ENCODE results near the gene SNRNP70.

SNRNP70 gene

GRCh38 chr19:49148044-49148682 lies 62.9 kb downstream of the SNRNP70 start:
- H3K9me3 ChIP-seq: no peaks in the 10 kb centered on the region
- no peak overlapping the region; the same call in 1 of the 2 replicates for H3K4me3 ChIP-seq (ENCODE audit: low read depth, low read length)
- no peak for TF ChIP-seq CTCF (IDR thresholded peaks at IDR 0.05; ENCODE audit: low read depth, low read length)
- H3K4me1 ChIP-seq: peaks cover 9% of the 10 kb centered on the region
- H3K36me3 ChIP-seq: no peaks in the 10 kb centered on the region; the same call in 1 of the 2 replicates
- H3K27me3 ChIP-seq: no peaks in the 10 kb centered on the region
- DNase-seq: no peak

GRCh38 chr19:49148784-49149651 lies 63.8 kb downstream of the SNRNP70 start:
- peaks cover 9% of the 10 kb centered on the region for H3K4me1 ChIP-seq
- peak; percentile 100 for DNase-seq
- H3K36me3 ChIP-seq: no peaks in the 10 kb centered on the region; the same call in 1 of the 2 replicates
- H3K9me3 ChIP-seq: no peaks in the 10 kb centered on the region
- no peak for TF ChIP-seq CTCF (IDR thresholded peaks at IDR 0.05; ENCODE audit: low read depth, low read length)
- no peaks in the 10 kb centered on the region for H3K27me3 ChIP-seq
- peak overlapping the region; percentile 89 for H3K4me3 ChIP-seq (ENCODE audit: low read depth, low read length)

- Histone ChIP-seq H3K4me1 (peaks cover 9% of the 10 kb centered on the region), H3K27me3 (no peaks in the 10 kb centered on the region), H3K4me3 (ENCODE audit: low read depth, low read length) (peak overlapping the region; percentile 89), H3K36me3 (no peaks in the 10 kb centered on the region), H3K9me3 (no peaks in the 10 kb centered on the region)
- no peak for TF ChIP-seq CTCF (IDR thresholded peaks at IDR 0.05; ENCODE audit: low read depth, low read length)
- DNase-seq: peak; percentile 85
These were observed 64.4 kb downstream of the SNRNP70 start for GRCh38 chr19:49149652-49150105.

- Histone ChIP-seq H3K4me3 (ENCODE audit: low read depth, low read length) (peak overlapping the region; percentile 89), H3K4me1 (peaks cover 9% of the 10 kb centered on the region), H3K9me3 (no peaks in the 10 kb centered on the region), H3K27me3 (no peaks in the 10 kb centered on the region), H3K36me3 (no peaks in the 10 kb centered on the region)
- TF ChIP-seq CTCF (IDR thresholded peaks at IDR 0.05; ENCODE audit: low read depth, low read length): no peak
- peak; percentile 94 for DNase-seq
These were observed 65.1 kb downstream of the SNRNP70 start for GRCh38 chr19:49150106-49150943.

GRCh38 chr19:49150944-49151243 lies 65.6 kb downstream of the SNRNP70 start:
- no peak for DNase-seq
- H3K27me3 ChIP-seq: no peaks in the 10 kb centered on the region
- H3K4me1 ChIP-seq: peaks cover 5% of the 10 kb centered on the region
- peak overlapping the region; percentile 89 for H3K4me3 ChIP-seq (ENCODE audit: low read depth, low read length)
- H3K36me3 ChIP-seq: no peaks in the 10 kb centered on the region
- no peaks in the 10 kb centered on the region for H3K9me3 ChIP-seq
- no peak for TF ChIP-seq CTCF (IDR thresholded peaks at IDR 0.05; ENCODE audit: low read depth, low read length)

Data from BE2C (cell line).